BE2C (cell line): ENCODE data around the gene NOTCH3.

Experiments
- DNase-seq: peaks from one replicate; pipeline ENCODE4 v3.0.0-alpha.2; 2020
- H3K27me3 ChIP-seq: fragments of 250-450 bp; sonication (Bioruptor Pico); 2 replicates; pipeline ENCODE4 v1.5.1; 2020; ENCODE audit warnings: mild to moderate bottlenecking
- H3K36me3 ChIP-seq: fragments of 250-450 bp; sonication (Bioruptor Pico); 2 replicates; pipeline ENCODE4 v1.5.1; 2020; ENCODE audit warnings: mild to moderate bottlenecking
- H3K4me1 ChIP-seq: fragments of 250-450 bp; sonication (Bioruptor Pico); 2 replicates; pipeline ENCODE4 v1.5.1; 2020
- H3K4me3 ChIP-seq: 2 replicates; pipeline ENCODE4 v1.5.1; 2011; ENCODE audit warnings: low read depth, low read length
- H3K9me3 ChIP-seq: fragments of 250-450 bp; sonication (Bioruptor Pico); 2 replicates; pipeline ENCODE4 v1.5.1; 2020
- CTCF ChIP-seq: IDR thresholded peaks from 2 replicates; pipeline ENCODE4 v1.5.1; 2012; ENCODE audit warnings: mild to moderate bottlenecking, low read depth, low read length

The NOTCH3 gene

GRCh38 chr19:15220833-15221232, 20.0 kb upstream of the NOTCH3 start:
- no peaks in the 10 kb centered on the region for H3K4me1 ChIP-seq
- no peak overlapping the region for H3K4me3 ChIP-seq
- DNase-seq: no peak
- H3K36me3 ChIP-seq: no peaks in the 10 kb centered on the region
- no peaks in the 10 kb centered on the region for H3K27me3 ChIP-seq
- TF ChIP-seq CTCF: no peak
- H3K9me3 ChIP-seq: no peaks in the 10 kb centered on the region

DNA sequence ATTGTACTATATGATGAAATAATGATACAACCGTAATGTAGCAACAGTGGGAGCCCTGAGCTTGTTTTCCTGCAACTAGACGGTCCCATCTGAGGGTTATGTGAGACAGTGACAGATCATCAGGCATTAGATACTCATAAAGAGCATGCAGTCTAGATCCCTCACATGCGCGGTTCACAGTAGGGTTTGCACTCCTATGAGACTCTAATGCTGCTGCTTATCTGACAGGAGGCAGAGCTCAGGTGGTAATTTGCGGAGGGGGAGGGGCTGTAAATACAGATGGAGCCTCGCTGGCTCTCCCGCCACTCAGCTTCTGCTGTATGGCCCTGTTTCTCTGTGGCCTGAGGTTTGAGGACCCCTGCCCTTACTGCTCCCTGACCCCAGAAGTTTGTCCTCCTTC, 17.7 kb upstream of the NOTCH3 start:
- no peaks in the 10 kb centered on the region for H3K36me3 ChIP-seq
- TF ChIP-seq CTCF: no peak
- H3K4me1 ChIP-seq: no peaks in the 10 kb centered on the region
- DNase-seq: no peak
- H3K9me3 ChIP-seq: no peaks in the 10 kb centered on the region
- no peaks in the 10 kb centered on the region for H3K27me3 ChIP-seq
- no peak overlapping the region for H3K4me3 ChIP-seq

- Histone ChIP-seq H3K9me3 (no peaks in the 10 kb centered on the region), H3K4me3 (no peak overlapping the region), H3K27me3 (no peaks in the 10 kb centered on the region), H3K36me3 (no peaks in the 10 kb centered on the region), H3K4me1 (no peaks in the 10 kb centered on the region)
- DNase-seq: no peak
- no peak for TF ChIP-seq CTCF
Measured at GRCh38 chr19:15216363-15216762, 15.6 kb upstream of the NOTCH3 start.

- Histone ChIP-seq H3K4me3 (no peak overlapping the region), H3K36me3 (no peaks in the 10 kb centered on the region), H3K9me3 (no peaks in the 10 kb centered on the region), H3K4me1 (no peaks in the 10 kb centered on the region), H3K27me3 (no peaks in the 10 kb centered on the region)
- peak; percentile 43 for DNase-seq
- no peak for TF ChIP-seq CTCF
Measured at GRCh38 chr19:15213715-15214381, 13.1 kb upstream of the NOTCH3 start.

- no peak overlapping the region for H3K4me3 ChIP-seq
- H3K4me1 ChIP-seq: no peaks in the 10 kb centered on the region
- no peaks in the 10 kb centered on the region for H3K27me3 ChIP-seq
- H3K36me3 ChIP-seq: no peaks in the 10 kb centered on the region
- DNase-seq: no peak
- TF ChIP-seq CTCF: no peak
- no peaks in the 10 kb centered on the region for H3K9me3 ChIP-seq
Measured at GRCh38 chr19:15212711-15213110, 11.9 kb upstream of the NOTCH3 start.

GRCh38 chr19:15210323-15210781, 9.6 kb upstream of the NOTCH3 start:
- no peak for DNase-seq
- Histone ChIP-seq H3K4me1 (no peaks in the 10 kb centered on the region), H3K9me3 (no peaks in the 10 kb centered on the region), H3K36me3 (no peaks in the 10 kb centered on the region), H3K4me3 (no peak overlapping the region), H3K27me3 (no peaks in the 10 kb centered on the region)
- TF ChIP-seq CTCF: no peak
